ENCODE measurements around the gene VDR.

VDR gene

DNA sequence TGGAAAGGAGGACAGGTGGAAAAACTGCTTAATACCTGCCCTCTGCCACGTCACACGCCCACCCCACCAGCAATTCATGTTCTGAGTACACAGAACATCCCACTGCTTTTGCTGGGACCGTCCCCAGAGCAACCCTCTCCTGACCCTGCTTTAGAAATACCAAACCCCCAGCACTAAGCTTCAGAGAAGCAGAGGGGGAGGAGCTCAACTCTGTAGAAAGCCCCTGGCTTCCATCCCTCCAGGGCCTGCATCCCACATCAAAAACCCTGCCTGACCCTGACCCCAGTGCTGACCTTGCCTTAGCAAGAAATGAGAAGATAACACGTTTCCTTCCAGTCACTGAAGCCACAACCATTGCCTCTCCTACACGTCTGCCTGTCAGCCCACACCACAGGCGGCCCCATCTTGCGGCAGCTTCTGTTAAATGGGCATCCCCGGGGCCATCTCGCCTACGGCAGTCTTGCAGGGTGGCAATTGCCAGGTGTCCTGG, 19.7 kb downstream of the VDR start:
- TF ChIP-seq POLR2AphosphoS5 (IDR thresholded peaks at IDR 0.05; ENCODE audit: borderline replicate concordance, low read depth, low read length) (no peak), EZH2 (IDR thresholded peaks at IDR 0.05) (no peak), FOXP2 (optimal IDR thresholded peaks at IDR 0.05; ENCODE audit: control extremely low read depth, extremely low read length, insufficient read depth) (no peak)
- H3K36me3 ChIP-seq (ENCODE audit: insufficient read depth, low read length): no peaks in the 10 kb centered on the region
- no peak overlapping the region for H3K4me3 ChIP-seq
- no peak overlapping the region for H3K27ac ChIP-seq
- DNase-seq (ENCODE audit: low read depth, low spot score): no peak
- no peak overlapping the region for H3K9ac ChIP-seq (ENCODE audit: insufficient read length)
- no peaks in the 10 kb centered on the region for H3K9me3 ChIP-seq (ENCODE audit: low read depth, low read length)

DNA sequence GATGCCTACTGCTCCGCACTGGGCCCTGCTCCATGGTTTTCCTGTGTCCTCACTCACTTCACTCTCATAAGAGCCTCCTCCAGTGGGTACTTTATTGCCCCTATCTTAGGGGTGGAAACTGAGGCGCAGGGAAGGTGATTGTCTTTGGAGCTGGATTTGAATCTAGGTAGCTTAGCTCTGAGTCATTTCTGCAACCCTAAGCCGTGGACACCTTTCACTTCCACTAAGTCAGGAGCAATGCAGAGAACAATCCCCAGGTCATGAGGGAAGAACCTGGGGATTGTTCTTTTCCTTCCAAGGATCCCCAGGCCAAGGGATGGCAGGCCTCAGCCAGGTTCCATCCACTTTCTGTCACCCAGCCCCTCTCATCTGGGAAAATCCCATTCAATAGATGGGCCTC, 20.3 kb downstream of the VDR start:
- no peaks in the 10 kb centered on the region for H3K36me3 ChIP-seq (ENCODE audit: insufficient read depth, low read length)
- no peak for DNase-seq (ENCODE audit: low read depth, low spot score)
- no peaks in the 10 kb centered on the region for H3K9me3 ChIP-seq (ENCODE audit: low read depth, low read length)
- no peak overlapping the region for H3K9ac ChIP-seq (ENCODE audit: insufficient read length)
- TF ChIP-seq FOXP2 (optimal IDR thresholded peaks at IDR 0.05; ENCODE audit: control extremely low read depth, extremely low read length, insufficient read depth) (no peak), EZH2 (IDR thresholded peaks at IDR 0.05) (no peak), POLR2AphosphoS5 (IDR thresholded peaks at IDR 0.05; ENCODE audit: borderline replicate concordance, low read depth, low read length) (no peak)
- no peak overlapping the region for H3K27ac ChIP-seq
- H3K4me3 ChIP-seq: no peak overlapping the region

DNA sequence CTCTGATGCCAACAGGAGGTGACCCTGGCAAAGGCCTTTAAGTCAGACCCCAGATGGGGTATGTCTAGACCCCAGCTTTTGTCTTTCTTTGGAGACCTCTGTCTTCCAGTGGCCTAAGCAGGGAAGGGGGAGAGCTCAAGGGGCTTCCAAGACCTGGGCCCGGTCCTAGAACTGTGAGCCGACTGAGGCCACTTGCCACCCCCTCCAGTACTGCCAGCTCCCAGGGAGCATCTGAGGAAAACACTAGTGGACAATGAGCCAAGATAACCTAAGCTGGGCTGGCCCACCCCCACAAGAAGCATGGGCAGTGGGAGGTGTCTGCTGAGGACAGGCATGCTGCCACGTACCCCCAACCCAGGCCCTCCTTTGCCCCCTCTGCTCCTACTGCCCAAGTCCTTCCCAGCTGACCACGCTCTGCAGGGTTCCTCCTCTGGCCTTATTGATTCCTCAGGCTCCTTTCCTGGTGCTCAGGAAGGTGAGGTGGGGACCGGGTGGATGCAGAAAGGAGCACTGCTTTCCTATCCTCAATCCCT, 21.1 kb downstream of the VDR start:
- Histone ChIP-seq H3K4me3 (no peak overlapping the region), H3K27ac (no peak overlapping the region), H3K9me3 (ENCODE audit: low read depth, low read length) (no peaks in the 10 kb centered on the region), H3K36me3 (ENCODE audit: insufficient read depth, low read length) (no peaks in the 10 kb centered on the region), H3K9ac (ENCODE audit: insufficient read length) (no peak overlapping the region)
- TF ChIP-seq FOXP2 (optimal IDR thresholded peaks at IDR 0.05; ENCODE audit: control extremely low read depth, extremely low read length, insufficient read depth): no peak
- no peak for TF ChIP-seq POLR2AphosphoS5 (IDR thresholded peaks at IDR 0.05; ENCODE audit: borderline replicate concordance, low read depth, low read length)
- no peak for TF ChIP-seq EZH2 (IDR thresholded peaks at IDR 0.05)
- DNase-seq (ENCODE audit: low read depth, low spot score): no peak

DNA sequence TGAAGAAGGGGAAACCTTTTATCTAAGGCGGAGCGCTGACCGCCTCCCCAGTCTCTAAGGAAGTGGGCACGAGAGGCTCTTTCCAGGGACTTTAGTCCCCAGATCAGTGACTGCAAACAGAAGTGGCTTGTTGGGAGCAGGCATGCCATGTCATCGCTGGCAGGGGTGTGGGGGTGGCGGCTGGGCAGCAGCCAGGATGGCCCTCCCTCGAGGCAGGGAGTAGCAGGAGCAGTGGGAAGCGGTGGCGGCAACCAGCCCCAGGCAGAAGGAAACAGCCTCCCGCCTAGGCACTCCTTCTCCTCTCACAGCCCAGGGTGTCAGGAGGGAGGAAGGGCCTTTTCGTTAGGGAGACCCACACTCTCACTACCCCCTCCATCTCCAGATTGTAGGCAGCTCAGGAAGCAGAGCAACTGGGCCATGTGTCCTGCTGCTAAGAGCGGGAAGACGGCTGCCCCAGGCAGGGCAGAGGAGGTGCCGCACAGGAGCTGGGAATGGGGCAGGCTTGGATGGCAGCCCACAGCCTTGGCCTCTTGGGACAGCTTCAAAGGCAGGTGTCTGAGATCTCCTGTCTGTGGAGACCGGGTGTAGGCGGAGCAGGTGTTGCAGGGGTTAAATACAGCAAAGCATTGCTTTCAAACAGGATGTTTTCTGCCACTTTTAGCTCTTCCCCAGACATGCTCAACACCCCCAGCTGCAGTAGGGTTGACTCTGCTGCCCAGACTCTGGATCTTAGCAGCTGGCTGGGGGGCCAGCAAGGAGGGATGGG, 21.8 kb downstream of the VDR start:
- DNase-seq (ENCODE audit: low read depth, low spot score): no peak
- Histone ChIP-seq H3K4me3 (no peak overlapping the region), H3K9me3 (ENCODE audit: low read depth, low read length) (no peaks in the 10 kb centered on the region), H3K27ac (no peak overlapping the region), H3K9ac (ENCODE audit: insufficient read length) (no peak overlapping the region), H3K36me3 (ENCODE audit: insufficient read depth, low read length) (no peaks in the 10 kb centered on the region)
- TF ChIP-seq FOXP2 (optimal IDR thresholded peaks at IDR 0.05; ENCODE audit: control extremely low read depth, extremely low read length, insufficient read depth) (no peak), POLR2AphosphoS5 (IDR thresholded peaks at IDR 0.05; ENCODE audit: borderline replicate concordance, low read depth, low read length) (no peak), EZH2 (IDR thresholded peaks at IDR 0.05) (no peak)

DNA sequence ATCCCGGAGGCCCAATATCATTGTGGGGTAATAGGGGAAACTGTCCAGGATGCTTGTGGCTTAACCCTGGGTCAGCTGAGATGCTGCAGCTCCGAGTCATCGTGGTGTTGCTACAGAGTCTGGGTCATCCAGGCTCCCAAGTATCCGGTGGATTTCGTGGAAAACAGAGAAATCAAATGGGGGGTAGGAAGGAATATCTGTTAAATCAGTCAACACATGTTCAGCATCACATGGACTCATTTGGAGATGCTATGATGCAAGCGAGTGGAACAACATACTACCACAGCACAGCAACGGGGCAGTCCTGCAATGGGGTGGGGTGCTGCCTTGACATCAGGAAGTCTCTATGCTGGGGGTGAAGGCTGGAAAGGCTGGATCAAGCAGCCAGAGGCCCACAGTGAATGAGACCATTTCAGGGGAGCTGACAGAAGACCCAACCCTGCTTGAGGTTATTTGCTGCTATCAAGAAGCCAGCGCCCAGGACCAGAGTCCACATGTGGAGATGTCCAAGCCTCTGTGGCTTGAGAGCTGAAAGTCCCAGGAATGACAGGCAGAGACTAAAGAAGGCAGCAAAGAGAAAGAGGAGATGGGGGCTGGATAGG, 22.9 kb downstream of the VDR start:
- Histone ChIP-seq H3K4me3 (no peak overlapping the region), H3K27ac (no peak overlapping the region)

DNA sequence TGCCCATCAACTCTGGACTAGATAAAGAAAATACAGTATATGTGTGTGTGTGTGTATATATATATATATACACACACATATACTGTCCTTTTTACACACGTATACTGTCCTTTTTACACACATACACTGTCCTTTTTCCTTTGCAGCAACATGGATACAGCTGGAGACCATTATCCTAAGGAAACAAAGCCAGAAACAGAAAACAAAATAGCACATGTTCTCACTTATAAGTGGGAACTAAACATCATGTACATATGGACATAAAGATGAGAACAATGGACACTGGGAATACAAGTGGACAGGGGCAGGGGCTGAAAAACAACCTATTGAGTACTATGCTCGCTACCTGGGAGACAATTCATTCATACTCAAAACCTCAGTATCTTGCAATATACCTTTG, 23.7 kb downstream of the VDR start:
- Histone ChIP-seq H3K4me3 (no peak overlapping the region), H3K9ac (ENCODE audit: insufficient read length) (no peak overlapping the region), H3K9me3 (ENCODE audit: low read depth, low read length) (no peaks in the 10 kb centered on the region), H3K27ac (no peak overlapping the region), H3K36me3 (ENCODE audit: insufficient read depth, low read length) (no peaks in the 10 kb centered on the region)
- no peak for DNase-seq (ENCODE audit: low read depth, low spot score)
- TF ChIP-seq EZH2 (IDR thresholded peaks at IDR 0.05) (no peak), FOXP2 (optimal IDR thresholded peaks at IDR 0.05; ENCODE audit: control extremely low read depth, extremely low read length, insufficient read depth) (no peak), POLR2AphosphoS5 (IDR thresholded peaks at IDR 0.05; ENCODE audit: borderline replicate concordance, low read depth, low read length) (no peak)

More for the DNA sequence above, 22.9 kb downstream of the VDR start:
- Histone ChIP-seq H3K9ac (ENCODE audit: insufficient read length) (no peak overlapping the region), H3K36me3 (ENCODE audit: insufficient read depth, low read length) (no peaks in the 10 kb centered on the region), H3K9me3 (ENCODE audit: low read depth, low read length) (no peaks in the 10 kb centered on the region)
- no peak for DNase-seq (ENCODE audit: low read depth, low spot score)
- TF ChIP-seq EZH2 (IDR thresholded peaks at IDR 0.05) (no peak), POLR2AphosphoS5 (IDR thresholded peaks at IDR 0.05; ENCODE audit: borderline replicate concordance, low read depth, low read length) (no peak), FOXP2 (optimal IDR thresholded peaks at IDR 0.05; ENCODE audit: control extremely low read depth, extremely low read length, insufficient read depth) (no peak)

DNA sequence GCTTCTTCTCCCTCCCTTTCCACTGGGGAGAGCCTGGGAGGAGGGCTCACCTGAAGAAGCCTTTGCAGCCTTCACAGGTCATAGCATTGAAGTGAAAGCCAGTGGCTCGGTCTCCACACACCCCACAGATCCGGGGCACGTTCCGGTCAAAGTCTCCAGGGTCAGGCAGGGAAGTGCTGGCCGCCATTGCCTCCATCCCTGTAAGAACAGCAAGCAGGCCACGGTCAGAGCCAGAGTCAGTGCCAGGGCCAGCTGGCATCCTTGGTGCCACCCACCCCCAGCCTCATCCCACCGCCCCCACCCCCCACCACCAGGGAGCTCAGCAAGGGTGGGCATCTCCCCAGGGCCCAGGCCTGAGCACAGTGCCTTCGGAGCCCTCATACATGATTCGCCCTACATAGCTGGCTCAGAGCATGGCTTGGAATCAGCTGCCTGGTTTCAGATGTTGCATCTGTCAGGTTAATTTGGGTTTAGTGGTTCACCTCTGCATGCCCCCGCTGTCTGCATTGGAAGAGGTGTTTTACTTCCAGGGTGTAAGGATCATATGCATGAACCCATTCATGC, 25.8 kb downstream of the VDR start:
- H3K9ac ChIP-seq (ENCODE audit: insufficient read length): no peak overlapping the region
- DNase-seq (ENCODE audit: low read depth, low spot score): no peak
- no peak overlapping the region for H3K4me3 ChIP-seq
- no peaks in the 10 kb centered on the region for H3K36me3 ChIP-seq (ENCODE audit: insufficient read depth, low read length)
- H3K9me3 ChIP-seq (ENCODE audit: low read depth, low read length): no peaks in the 10 kb centered on the region
- no peak overlapping the region for H3K27ac ChIP-seq
- TF ChIP-seq FOXP2 (optimal IDR thresholded peaks at IDR 0.05; ENCODE audit: control extremely low read depth, extremely low read length, insufficient read depth) (no peak), POLR2AphosphoS5 (IDR thresholded peaks at IDR 0.05; ENCODE audit: borderline replicate concordance, low read depth, low read length) (no peak), EZH2 (IDR thresholded peaks at IDR 0.05) (no peak)

DNA sequence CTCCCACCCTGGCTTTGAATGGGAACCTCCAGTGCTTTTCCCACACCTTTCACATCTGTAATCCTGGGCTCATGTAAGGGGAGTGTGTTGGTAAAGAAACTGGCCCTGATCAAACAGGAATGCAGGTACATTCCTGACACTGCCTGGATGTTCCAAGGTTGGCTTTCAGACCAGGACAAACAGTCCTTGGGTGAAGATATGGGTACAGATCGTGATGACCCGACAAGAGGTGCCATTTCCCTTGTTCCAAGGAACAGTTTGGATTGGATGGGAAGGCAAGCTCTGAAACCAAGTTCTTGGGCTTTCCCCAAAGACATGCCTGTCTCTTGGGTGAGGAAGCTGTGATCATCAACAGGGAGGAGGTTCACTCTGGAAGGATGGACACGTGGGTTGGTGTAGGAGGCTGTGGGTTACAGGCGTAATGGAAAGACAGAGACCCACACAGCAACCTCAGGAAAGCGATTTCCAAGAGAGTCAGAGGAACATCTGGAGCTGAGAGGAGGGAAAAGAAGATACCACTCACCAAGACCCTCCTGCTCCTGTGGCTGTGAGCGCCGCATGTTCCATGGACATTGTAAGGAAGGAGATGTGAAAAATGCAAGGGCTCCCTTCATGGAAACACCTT, 26.4 kb downstream of the VDR start:
- no peak for DNase-seq (ENCODE audit: low read depth, low spot score)
- Histone ChIP-seq H3K27ac (no peak overlapping the region), H3K4me3 (no peak overlapping the region), H3K36me3 (ENCODE audit: insufficient read depth, low read length) (no peaks in the 10 kb centered on the region), H3K9me3 (ENCODE audit: low read depth, low read length) (no peaks in the 10 kb centered on the region), H3K9ac (ENCODE audit: insufficient read length) (no peak overlapping the region)
- no peak for TF ChIP-seq POLR2AphosphoS5 (IDR thresholded peaks at IDR 0.05; ENCODE audit: borderline replicate concordance, low read depth, low read length)
- TF ChIP-seq FOXP2 (optimal IDR thresholded peaks at IDR 0.05; ENCODE audit: control extremely low read depth, extremely low read length, insufficient read depth): no peak
- TF ChIP-seq EZH2 (IDR thresholded peaks at IDR 0.05): no peak
